ENCODE data around the gene AFAP1. TPM values are rescaled to one million over a fixed set of nuclear protein-coding genes. Genes with fewer than 3 reads are reported as not detected.

The AFAP1 gene
- total and polyA plus RNA-seq, 2 of the 4 experiments (the other 2 are of a cell fraction): 48.2 to 80.9 TPM

DNA sequence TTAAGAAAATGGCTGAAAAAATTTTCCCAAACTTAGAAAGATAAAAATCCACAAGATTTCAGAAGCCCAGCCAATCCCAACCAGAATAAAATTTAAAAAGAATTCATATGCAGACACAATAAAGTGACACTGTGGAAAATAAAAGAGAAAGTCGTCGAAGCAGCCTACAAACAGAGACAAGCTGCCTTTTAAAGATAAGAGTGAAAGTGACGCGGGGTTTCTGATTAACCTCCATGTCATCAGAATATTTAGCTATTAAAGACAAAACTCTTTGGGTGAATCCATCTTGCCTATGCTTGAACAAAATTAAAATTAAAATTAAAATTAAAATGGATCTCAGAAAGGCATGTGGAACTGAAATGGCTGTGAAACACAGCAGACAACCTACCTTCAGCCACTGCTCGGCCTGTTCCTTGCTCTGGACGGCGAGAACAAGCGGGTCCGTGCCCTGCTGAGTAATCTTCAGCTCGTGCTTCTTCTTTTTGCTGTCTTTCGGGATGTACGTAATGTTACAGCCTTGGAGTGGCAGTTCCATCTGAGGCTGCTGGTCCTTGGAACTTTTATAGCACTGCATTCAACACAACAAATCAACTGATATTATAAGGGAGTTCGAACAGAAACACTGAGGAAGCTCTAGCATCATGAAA, 101.4 kb downstream of the AFAP1 start:
- Histone ChIP-seq H3K56ac (ENCODE audit: extremely low read depth, insufficient read depth, low read length) (no peak overlapping the region), H3K14ac (replicated peaks; ENCODE audit: low read depth, low read length) (0 out of 2 replicates have a peak overlapping the region, but pooled peaks have one; percentile 60), H3K9ac (ENCODE audit: low read depth, low read length) (no peak overlapping the region), H4K5ac (ENCODE audit: low read depth, low read length) (peak overlapping the region; percentile 61; the same call in 1 of the 2 replicates), H3K27ac (ENCODE audit: insufficient read depth, low read length) (peak overlapping the region; percentile 38; the same call in 1 of the 2 replicates), H3K27me3 (ENCODE audit: control insufficient read depth, insufficient read depth, low read length) (no peaks in the 10 kb centered on the region), H2BK120ac (ENCODE audit: low read depth, low read length) (0 out of 2 replicates have a peak overlapping the region, but pooled peaks have one; percentile 33), H4K8ac (ENCODE audit: low read depth in 2 of 2, low read length in 2 of 2) (peak overlapping the region; percentile 41 to 69; a peak in 3 of 4 replicates), H3K4me3 (ENCODE audit: insufficient read depth, low read depth, low read length) (no peak overlapping the region), H2BK15ac (ENCODE audit: low read depth, low read length) (peak overlapping the region; percentile 11; the same call in 2 of the 3 replicates), H3K4me2 (ENCODE audit: low read depth, low read length) (no peak overlapping the region), H2AK9ac (replicated peaks; ENCODE audit: low read depth, low read length, poor library complexity) (peak overlapping the region; percentile 60), H3K79me1 (ENCODE audit: low read depth in 1 of 2, low read length in 2 of 2) (peaks cover 21 to 65% of the 10 kb centered on the region in 2 experiments), H4K91ac (ENCODE audit: insufficient read depth, low read depth, low read length) (peak overlapping the region; percentile 72; the same call in 1 of the 2 replicates), H3K9me3 (ENCODE audit: control insufficient read depth, insufficient read depth, low read length) (no peaks in the 10 kb centered on the region), H3K23ac (ENCODE audit: low read depth, low read length) (peak overlapping the region; percentile 35; the same call in 1 of the 2 replicates), H3K18ac (ENCODE audit: low read depth, low read length) (peak overlapping the region; percentile 37; the same call in 1 of the 2 replicates), H3K4me1 (ENCODE audit: control insufficient read depth, insufficient read depth, low read length) (peaks cover 11% of the 10 kb centered on the region), H3K4ac (ENCODE audit: low read depth, low read length) (peak overlapping the region; percentile 66), H3K36me3 (ENCODE audit: control insufficient read depth, insufficient read depth, low read length) (peaks cover 43% of the 10 kb centered on the region), H2BK20ac (ENCODE audit: low read depth, low read length) (peak overlapping the region; percentile 4; the same call in 1 of the 2 replicates), H3K9me1 (ENCODE audit: insufficient read depth, low read length) (peaks cover 13% of the 10 kb centered on the region), H2AK5ac (ENCODE audit: low read depth, low read length) (peak overlapping the region; percentile 67; the same call in 1 of the 2 replicates), H2BK5ac (ENCODE audit: low read depth, low read length, poor library complexity, severe bottlenecking) (peak overlapping the region; percentile 64), H4K20me1 (ENCODE audit: insufficient read depth, low read length) (peaks cover 5% of the 10 kb centered on the region; the same call in 1 of the 2 replicates), H2AFZ (replicated peaks; ENCODE audit: low read length, poor library complexity) (no peak overlapping the region)
- intact Hi-C loops (cut with micrococcal nuclease) (no loop called here), dilution Hi-C loops (cut with HindIII; ENCODE audit: low sequenced_read_pairs, unreplicated experiment) (no loop called here), in situ Hi-C loops (cut with MboI; ENCODE audit: low sequenced_read_pairs) (no loop called here)
- ChIA-PET CTCF (interaction anchor here (0.8 to 1.5 kb wide), 2 partner anchors 73 to 91 kb away, joined by 3 read pairs; no protein-coding TSS in a partner anchor), POLR2A (ENCODE audit: unreplicated experiment) (no interaction called here)
- ATAC-seq (ENCODE audit: low read depth) (no peak), DNase-seq (no peak)
- BruUV-seq (replicated peaks): no TSS peak
- WGBS, 2 experiments (ENCODE audit: extremely low coverage in 2 of 2, insufficient read length in 1 of 2): 100% methylated on average over 6 of the region's 13 CpGs; no CpG with 5 or more reads in 1 of the 2 experiments
- TF ChIP-seq RAD21 (IDR thresholded peaks at IDR 0.05; ENCODE audit: low read length) (no peak), MXI1 (IDR thresholded peaks at IDR 0.05; ENCODE audit: borderline replicate concordance, low read depth, low read length) (no peak), SMC3 (IDR thresholded peaks at IDR 0.05; ENCODE audit: low read depth, low read length) (no peak), RCOR1 (IDR thresholded peaks at IDR 0.05; ENCODE audit: insufficient replicate concordance, low read length) (no peak)
- TF ChIP-seq, protein P1, sequence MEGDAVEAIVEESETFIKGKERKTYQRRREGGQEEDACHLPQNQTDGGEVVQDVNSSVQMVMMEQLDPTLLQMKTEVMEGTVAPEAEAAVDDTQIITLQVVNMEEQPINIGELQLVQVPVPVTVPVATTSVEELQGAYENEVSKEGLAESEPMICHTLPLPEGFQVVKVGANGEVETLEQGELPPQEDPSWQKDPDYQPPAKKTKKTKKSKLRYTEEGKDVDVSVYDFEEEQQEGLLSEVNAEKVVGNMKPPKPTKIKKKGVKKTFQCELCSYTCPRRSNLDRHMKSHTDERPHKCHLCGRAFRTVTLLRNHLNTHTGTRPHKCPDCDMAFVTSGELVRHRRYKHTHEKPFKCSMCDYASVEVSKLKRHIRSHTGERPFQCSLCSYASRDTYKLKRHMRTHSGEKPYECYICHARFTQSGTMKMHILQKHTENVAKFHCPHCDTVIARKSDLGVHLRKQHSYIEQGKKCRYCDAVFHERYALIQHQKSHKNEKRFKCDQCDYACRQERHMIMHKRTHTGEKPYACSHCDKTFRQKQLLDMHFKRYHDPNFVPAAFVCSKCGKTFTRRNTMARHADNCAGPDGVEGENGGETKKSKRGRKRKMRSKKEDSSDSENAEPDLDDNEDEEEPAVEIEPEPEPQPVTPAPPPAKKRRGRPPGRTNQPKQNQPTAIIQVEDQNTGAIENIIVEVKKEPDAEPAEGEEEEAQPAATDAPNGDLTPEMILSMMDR (conservative IDR thresholded peaks at IDR 0.05; ENCODE audit: low read depth, low read length): no peak

All from IMR-90 (cell line).